HepG2 (cell line): ENCODE measurements around the gene DDO. TPM values are rescaled to one million over a fixed set of nuclear protein-coding genes. Genes with fewer than 3 reads are reported as not detected.

Experiments used
- BRD4 ChIP-seq: sonication (generic); formaldehyde crosslinking; IDR thresholded peaks from 2 replicates; pipeline ENCODE4 v1.4.0; 2020; ENCODE audit warnings: missing genetic modification reagents
- EHMT2 ChIP-seq: fragments of 200-600 bp; sonication (generic); IDR thresholded peaks from 2 replicates; pipeline ENCODE4 v1.7.0; 2017; ENCODE audit warnings: antibody characterized with exemption, low read depth, low read length, borderline replicate concordance
- FOXK2 ChIP-seq: fragments of 450-650 bp; IDR thresholded peaks from 2 replicates; pipeline ENCODE4 v1.6.1; 2016
- HNF1B ChIP-seq: sonication (generic); formaldehyde crosslinking; IDR thresholded peaks from 2 replicates; pipeline ENCODE4 v1.5.1; 2020; ENCODE audit warnings: mild to moderate bottlenecking, moderate library complexity, missing genetic modification reagents
- IRF2 ChIP-seq: IDR thresholded peaks from 2 replicates; pipeline ENCODE4 v1.6.1; 2018; ENCODE audit warnings: missing genetic modification reagents, missing compliant biosample characterization
- MEF2D ChIP-seq: sonication (generic); formaldehyde crosslinking; IDR thresholded peaks from 2 replicates; pipeline ENCODE4 v1.5.1; 2020; ENCODE audit warnings: mild to moderate bottlenecking, missing genetic modification reagents
- MLX ChIP-seq: IDR thresholded peaks from 2 replicates; pipeline ENCODE4 v1.6.1; 2016
- NCOA2 ChIP-seq: sonication (generic); formaldehyde crosslinking; IDR thresholded peaks from 2 replicates; pipeline ENCODE4 v1.8.0; 2022; ENCODE audit warnings: inconsistent platforms
- NR2C2 ChIP-seq: sonication (generic); formaldehyde crosslinking; IDR thresholded peaks from 2 replicates; pipeline ENCODE4 v1.4.0; 2020; ENCODE audit warnings: missing genetic modification reagents, mild to moderate bottlenecking, moderate library complexity, borderline replicate concordance
- NR2F6 ChIP-seq, 2 experiments: IDR thresholded peaks; 2 replicates each; pipeline ENCODE4 v1.6.1; 2016; ENCODE audit warnings: antibody characterized with exemption in 1 of 2, mild to moderate bottlenecking in 1 of 2
- SP4 ChIP-seq: sonication (generic); formaldehyde crosslinking; IDR thresholded peaks from 2 replicates; pipeline ENCODE4 v1.8.1; 2023; ENCODE audit warnings: mild to moderate bottlenecking, missing genetic modification reagents
- TEAD2 ChIP-seq: sonication (generic); formaldehyde crosslinking; IDR thresholded peaks from 2 replicates; pipeline ENCODE4 v1.9.0; 2021; ENCODE audit warnings: missing genetic modification reagents
- ZFP91 ChIP-seq: sonication (generic); formaldehyde crosslinking; IDR thresholded peaks from 2 replicates; pipeline ENCODE4 v1.9.0; 2022; ENCODE audit warnings: missing genetic modification reagents, mild to moderate bottlenecking, borderline replicate concordance
- ZGPAT ChIP-seq: IDR thresholded peaks from 2 replicates; pipeline ENCODE4 v1.6.1; 2016; ENCODE audit warnings: mild to moderate bottlenecking
- ZNF124 ChIP-seq: sonication (generic); formaldehyde crosslinking; IDR thresholded peaks from 2 replicates; pipeline ENCODE4 v1.4.0; 2020; ENCODE audit warnings: missing genetic modification reagents
- ZNF276 ChIP-seq: sonication (generic); formaldehyde crosslinking; IDR thresholded peaks from 2 replicates; pipeline ENCODE4 v1.4.0; 2020; ENCODE audit warnings: mild to moderate bottlenecking, low read depth, missing genetic modification reagents
- ZNF282 ChIP-seq: fragments of 450-650 bp; IDR thresholded peaks from 2 replicates; pipeline ENCODE4 v1.6.1; 2018; ENCODE audit not compliant: partially characterized antibody
- ZNF3 ChIP-seq: IDR thresholded peaks from 2 replicates; pipeline ENCODE4 v1.7.0; 2017; ENCODE audit warnings: inconsistent platforms
- ZNF44 ChIP-seq: sonication (generic); formaldehyde crosslinking; IDR thresholded peaks from 2 replicates; pipeline ENCODE4 v1.5.1; 2020; ENCODE audit warnings: mild to moderate bottlenecking, missing genetic modification reagents
- ZNF670 ChIP-seq: sonication (generic); formaldehyde crosslinking; IDR thresholded peaks from 2 replicates; pipeline ENCODE4 v1.8.0; 2022; ENCODE audit warnings: mild to moderate bottlenecking, missing genetic modification reagents, borderline replicate concordance
- ZNF782 ChIP-seq: sonication (generic); formaldehyde crosslinking; IDR thresholded peaks from 2 replicates; pipeline ENCODE4 v1.4.0; 2020; ENCODE audit warnings: missing genetic modification reagents, mild to moderate bottlenecking, borderline replicate concordance
- polyA plus RNA-seq, 8 experiments: library from polyadenylated mRNA; depleted of rRNA in 3 of 8; stranded (reverse) in 7 of 8; unstranded in 1 of 8; fragments of >200 nt; fragmentation: Illumina TruSeq in 4 of 8; extraction: Trizol in 4 of 8; gene quantifications; 2 replicates each; pipeline versions ENCODE4 v1.2.1 to v1.2.3, GENCODE V29; 2011 to 2016; ENCODE audit warnings: low read depth in 4 of 8, missing spikeins in 1 of 8, mixed read lengths in 1 of 8; ENCODE audit not compliant: insufficient read depth in 1 of 8
- total RNA-seq, 5 experiments: library from RNA; depleted of rRNA; stranded (reverse); fragments of >200 nt; fragmentation: Illumina TruSeq; extraction: Trizol; gene quantifications; 2 replicates each; pipeline ENCODE4 v1.2.3, GENCODE V29; 2016; ENCODE audit warnings: low read depth in 1 of 5

Gene DDO
- total and polyA plus RNA-seq, 2 of the 13 experiments (the other 11 are each of a cell fraction or from before 2014, with no cell fraction given) = 6.1 to 10.3 TPM

GRCh38 chr6:110419028-110419739 lies 3.8 kb upstream of the DDO start (continued):
- no peak for TF ChIP-seq NR2C2 (CRISPR knock-in tag)
- peak; percentile 45; the same call in 1 of the 2 replicates for TF ChIP-seq NCOA2 (CRISPR knock-in tag)
- TF ChIP-seq ZNF276 (CRISPR knock-in tag) = no peak
- peak; percentile 40; the same call in 1 of the 2 replicates for TF ChIP-seq BRD4
- TF ChIP-seq ZNF670 = no peak
- peak; percentile 41; the same call in 1 of the 2 replicates for TF ChIP-seq ZFP91 (CRISPR knock-in tag)
- TF ChIP-seq ZNF3 = no peak
- TF ChIP-seq TEAD2 (CRISPR knock-in tag) = no peak
- TF ChIP-seq ZNF44 = no peak
- TF ChIP-seq IRF2 = no peak
- 0 out of 2 replicates have a peak, but pooled peaks have one; percentile 22 for TF ChIP-seq MLX (CRISPR knock-in tag)
- peak; percentile 77 for TF ChIP-seq EHMT2
- TF ChIP-seq ZGPAT (CRISPR knock-in tag) = peak; percentile 39; the same call in 1 of the 2 replicates
- 0 out of 2 replicates have a peak, but pooled peaks have one; percentile 15 for TF ChIP-seq NR2F6 (IDR thresholded peaks at IDR 0.05)
- TF ChIP-seq NR2F6 (CRISPR knock-in tag; IDR thresholded peaks at IDR 0.05) = no peak
- TF ChIP-seq HNF1B = peak; percentile 84
- no peak for TF ChIP-seq MEF2D (CRISPR knock-in tag)
- peak; percentile 21; the same call in 1 of the 2 replicates for TF ChIP-seq SP4 (CRISPR knock-in tag)
- TF ChIP-seq ZNF282 = no peak
- TF ChIP-seq ZNF782 (CRISPR knock-in tag) = no peak
- no peak for TF ChIP-seq FOXK2
- TF ChIP-seq ZNF124 (CRISPR knock-in tag) = no peak
